ENCODE data around the gene KSR2. TPM values are rescaled to one million over a fixed set of nuclear protein-coding genes. Genes with fewer than 3 reads are reported as not detected.

Gene KSR2
- total and polyA plus RNA-seq, 7 donors = under 0.01 to 1.1 (median 0.41) TPM

- Histone ChIP-seq H3K27ac (no peak overlapping the region), H3K9me3 (no peaks in the 10 kb centered on the region), H3K27me3 (peaks cover 0 to 7% (median 0%) of the 10 kb centered on the region in 3 donors), H3K36me3 (no peaks in the 10 kb centered on the region), H3K4me1 (no peaks in the 10 kb centered on the region), H3K4me3 (no peak overlapping the region)
- no peak for TF ChIP-seq EP300 (IDR thresholded peaks at IDR 0.05)
- TF ChIP-seq, protein P1, sequence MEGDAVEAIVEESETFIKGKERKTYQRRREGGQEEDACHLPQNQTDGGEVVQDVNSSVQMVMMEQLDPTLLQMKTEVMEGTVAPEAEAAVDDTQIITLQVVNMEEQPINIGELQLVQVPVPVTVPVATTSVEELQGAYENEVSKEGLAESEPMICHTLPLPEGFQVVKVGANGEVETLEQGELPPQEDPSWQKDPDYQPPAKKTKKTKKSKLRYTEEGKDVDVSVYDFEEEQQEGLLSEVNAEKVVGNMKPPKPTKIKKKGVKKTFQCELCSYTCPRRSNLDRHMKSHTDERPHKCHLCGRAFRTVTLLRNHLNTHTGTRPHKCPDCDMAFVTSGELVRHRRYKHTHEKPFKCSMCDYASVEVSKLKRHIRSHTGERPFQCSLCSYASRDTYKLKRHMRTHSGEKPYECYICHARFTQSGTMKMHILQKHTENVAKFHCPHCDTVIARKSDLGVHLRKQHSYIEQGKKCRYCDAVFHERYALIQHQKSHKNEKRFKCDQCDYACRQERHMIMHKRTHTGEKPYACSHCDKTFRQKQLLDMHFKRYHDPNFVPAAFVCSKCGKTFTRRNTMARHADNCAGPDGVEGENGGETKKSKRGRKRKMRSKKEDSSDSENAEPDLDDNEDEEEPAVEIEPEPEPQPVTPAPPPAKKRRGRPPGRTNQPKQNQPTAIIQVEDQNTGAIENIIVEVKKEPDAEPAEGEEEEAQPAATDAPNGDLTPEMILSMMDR (IDR thresholded peaks at IDR 0.05) = no peak
- no peak for TF ChIP-seq POLR2AphosphoS5 (IDR thresholded peaks at IDR 0.05)
- no peak for TF ChIP-seq POLR2A (IDR thresholded peaks at IDR 0.05)
- 64 to 68% methylated on average over 2 of the region's 2 CpGs for WGBS, 2 donors
- intact Hi-C loops (cut with DNase I) = no loop called here
- no peak for DNase-seq
Observed at GRCh38 chr12:117563706-117564105, 405.1 kb downstream of the KSR2 start.

GRCh38 chr12:117563007-117563406, 405.8 kb downstream of the KSR2 start:
- Histone ChIP-seq H3K36me3 (no peaks in the 10 kb centered on the region), H3K4me3 (no peak overlapping the region), H3K9me3 (no peaks in the 10 kb centered on the region), H3K4me1 (no peaks in the 10 kb centered on the region), H3K27ac (no peak overlapping the region), H3K27me3 (peaks cover 0 to 4% (median 0%) of the 10 kb centered on the region in 3 donors)
- intact Hi-C loops (cut with DNase I) = no loop called here
- 67 to 90% methylated on average over 5 of the region's 5 CpGs for WGBS, 2 donors
- TF ChIP-seq, protein P1 (IDR thresholded peaks at IDR 0.05) = no peak
- TF ChIP-seq POLR2A (IDR thresholded peaks at IDR 0.05) = no peak
- DNase-seq = no peak

DNA sequence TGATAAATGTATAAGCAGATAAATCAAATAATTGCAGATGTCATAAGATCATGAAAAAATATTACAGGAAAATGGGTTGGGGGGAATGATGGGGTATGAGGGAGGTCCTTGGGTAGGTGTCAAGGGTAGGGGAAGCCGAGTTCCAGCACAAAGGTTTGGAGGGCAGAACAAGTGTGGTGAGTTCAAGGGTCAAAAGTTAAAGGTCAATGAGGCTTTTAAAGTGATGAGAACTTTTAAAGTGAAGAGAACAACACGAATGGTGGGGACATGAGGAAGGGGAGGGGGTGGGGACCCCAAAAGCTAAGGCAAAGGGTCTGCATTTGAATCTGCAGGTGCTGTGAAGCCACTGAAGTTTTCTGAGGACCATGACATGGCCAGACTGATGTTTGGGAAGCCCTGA, 406.8 kb downstream of the KSR2 start:
- H3K27me3 ChIP-seq = no peaks in the 10 kb centered on the region
- TF ChIP-seq POLR2AphosphoS5 (IDR thresholded peaks at IDR 0.05) (no peak), POLR2A (IDR thresholded peaks at IDR 0.05) (no peak), EP300 (IDR thresholded peaks at IDR 0.05) (no peak)
- TF ChIP-seq, protein P1 (IDR thresholded peaks at IDR 0.05) = no peak
- DNase-seq = no peak
- intact Hi-C loops (cut with DNase I) = no loop called here
- no peaks in the 10 kb centered on the region for H3K9me3 ChIP-seq
- no peak overlapping the region for H3K27ac ChIP-seq
- H3K36me3 ChIP-seq = no peaks in the 10 kb centered on the region
- no peak overlapping the region for H3K4me3 ChIP-seq
- WGBS, 2 donors = 65 to 67% methylated on average over 2 of the region's 2 CpGs
- no peaks in the 10 kb centered on the region for H3K4me1 ChIP-seq

- intact Hi-C loops (cut with DNase I) = no loop called here
- Histone ChIP-seq H3K36me3 (no peaks in the 10 kb centered on the region), H3K4me1 (no peaks in the 10 kb centered on the region), H3K4me3 (no peak overlapping the region), H3K27ac (no peak overlapping the region), H3K9me3 (no peaks in the 10 kb centered on the region), H3K27me3 (no peaks in the 10 kb centered on the region)
- TF ChIP-seq POLR2AphosphoS5 (IDR thresholded peaks at IDR 0.05) (no peak), EP300 (IDR thresholded peaks at IDR 0.05) (no peak), POLR2A (IDR thresholded peaks at IDR 0.05) (no peak)
- TF ChIP-seq, protein P1 (IDR thresholded peaks at IDR 0.05) = no peak
- no peak for DNase-seq
Observed at GRCh38 chr12:117559978-117560377, 408.8 kb downstream of the KSR2 start.

DNA sequence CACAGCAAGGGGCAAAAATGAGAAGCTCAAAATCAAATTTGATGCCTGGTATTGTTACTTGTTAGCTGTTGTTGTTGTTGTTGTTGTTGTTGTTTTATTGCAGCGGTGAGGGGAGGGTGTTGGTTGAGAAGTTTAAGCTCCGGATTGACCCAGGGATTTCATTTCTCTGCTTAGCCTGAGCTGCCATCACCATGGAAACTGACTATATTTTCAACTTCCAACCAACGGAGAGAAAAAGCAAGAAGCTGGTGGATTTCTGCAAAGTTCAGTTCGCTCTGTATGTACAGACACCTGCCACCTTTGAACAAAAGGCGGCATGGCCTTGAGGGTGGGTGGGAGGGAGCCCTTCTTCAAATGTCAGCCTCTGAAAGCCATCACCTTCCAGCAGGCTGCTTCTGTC, 412.9 kb downstream of the KSR2 start:
- no peak overlapping the region for H3K4me3 ChIP-seq
- no peaks in the 10 kb centered on the region for H3K4me1 ChIP-seq
- no peaks in the 10 kb centered on the region for H3K36me3 ChIP-seq
- 89 to 90% methylated on average over 5 of the region's 5 CpGs for WGBS, 2 donors
- no peaks in the 10 kb centered on the region for H3K27me3 ChIP-seq
- H3K27ac ChIP-seq = no peak overlapping the region
- TF ChIP-seq POLR2AphosphoS5 (IDR thresholded peaks at IDR 0.05) (no peak), POLR2A (IDR thresholded peaks at IDR 0.05) (no peak), EP300 (IDR thresholded peaks at IDR 0.05) (no peak)
- TF ChIP-seq, protein P1 (IDR thresholded peaks at IDR 0.05) = no peak
- no peak for DNase-seq
- H3K9me3 ChIP-seq = no peaks in the 10 kb centered on the region
- intact Hi-C loops (cut with DNase I) = no loop called here
